Transverse colon (tissue), 4 donors: ENCODE results near the gene MS4A4E. TPM values are rescaled to one million over a fixed set of nuclear protein-coding genes. Genes with fewer than 3 reads are reported as not detected.
"Not testable (repeated sequence)": the region's sequence is repeated elsewhere in the genome, so short reads cannot be mapped to it uniquely, and the experiment has no call there.

ENCODE experiments used
- DNase-seq: peaks from one replicate; pipeline ENCODE4 v3.0.0-alpha.2; 2019
- H3K27ac ChIP-seq, 4 donors: fragments of 200-600 bp; sonication (generic); 2 replicates each; pipeline ENCODE4 v1.5.1; 2016 to 2018; ENCODE audit warnings: inconsistent platforms in 4 of 4
- H3K27me3 ChIP-seq: fragments of 200-600 bp; sonication (generic); 2 replicates; pipeline ENCODE4 v1.5.1; 2017; ENCODE audit warnings: inconsistent platforms
- H3K36me3 ChIP-seq, 4 donors: fragments of 200-600 bp; sonication (generic); 2 replicates each; pipeline ENCODE4 v1.5.1; 2017 to 2019; ENCODE audit warnings: inconsistent platforms in 4 of 4
- H3K4me1 ChIP-seq, 4 donors: fragments of 200-600 bp; sonication (generic); 2 replicates each; pipeline ENCODE4 v1.5.1; 2017 to 2020; ENCODE audit warnings: inconsistent platforms in 4 of 4
- H3K4me3 ChIP-seq, 4 donors: fragments of 200-600 bp; sonication (generic); 1 replicate in 1 of 4; 2 replicates in 3 of 4; pipeline versions ENCODE4 v1.5.1 to v1.6.1; 2017 to 2019; ENCODE audit warnings: inconsistent platforms in 4 of 4
- H3K9me3 ChIP-seq, 2 donors: fragments of 200-600 bp; sonication (generic); 2 replicates each; pipeline ENCODE4 v1.5.1; 2017 to 2019; ENCODE audit warnings: inconsistent platforms in 2 of 2
- EP300 ChIP-seq: sonication (generic); formaldehyde crosslinking; IDR thresholded peaks from one replicate; pipeline ENCODE4 v1.6.1; 2017; ENCODE audit warnings: antibody characterized with exemption, low read depth
- POLR2A ChIP-seq: fragments of 450-650 bp; IDR thresholded peaks from one replicate; pipeline ENCODE4 v1.6.1; 2016; ENCODE audit warnings: antibody characterized with exemption, mild to moderate bottlenecking, moderate library complexity
- POLR2AphosphoS5 ChIP-seq, 3 donors: sonication (generic); formaldehyde crosslinking; IDR thresholded peaks; one replicate each; pipeline ENCODE4 v1.6.1; 2016; ENCODE audit warnings: antibody characterized with exemption in 3 of 3
- WGBS, 2 donors: methylation state at CpG; one replicate each; pipeline ENCODE4 v1.1.5; 2018; ENCODE audit warnings: low coverage in 1 of 2; 5-methylcytosine and 5-hydroxymethylcytosine counted together
- in situ Hi-C, 4 donors: fragments of 200-750 bp; cut with MboI; loops; one replicate each; pipeline versions ENCODE4 v1.15.0 to v1.15.1; 2017; ENCODE audit warnings: low sequenced_read_pairs in 3 of 4, low pct_ligation_motif_present in 1 of 4, low pct_unique_long_range_greater_than_20kb in 1 of 4
- intact Hi-C: fragments of 100-400 bp; cut with DNase I; formaldehyde crosslinking; loops from one replicate; pipeline ENCODE4 v1.15.1; 2023; ENCODE audit warnings: low total_unique reads
- total RNA-seq, 4 donors: library from RNA; depleted of rRNA; stranded (reverse); fragments of >200 nt; gene quantifications; one replicate each; pipeline ENCODE4 v1.1.0, GENCODE V29; 2016
- TF ChIP-seq, protein P1 (sequence below), 5 experiments: fragments of 200-600 bp in 3 of 5; fragments of 450-650 bp in 2 of 5; sonication (generic) in 3 of 5; IDR thresholded peaks; 1 replicate in 2 of 5; 2 replicates in 3 of 5; pipeline ENCODE4 v1.5.1; 2016 to 2017; ENCODE audit warnings: antibody characterized with exemption in 5 of 5, inconsistent platforms in 3 of 5, mild to moderate bottlenecking in 2 of 5, moderate library complexity in 1 of 5

Gene MS4A4E
- total RNA-seq, 4 donors from 2014 or later = 0.96 to 50.1 (median 8.0) TPM

DNA sequence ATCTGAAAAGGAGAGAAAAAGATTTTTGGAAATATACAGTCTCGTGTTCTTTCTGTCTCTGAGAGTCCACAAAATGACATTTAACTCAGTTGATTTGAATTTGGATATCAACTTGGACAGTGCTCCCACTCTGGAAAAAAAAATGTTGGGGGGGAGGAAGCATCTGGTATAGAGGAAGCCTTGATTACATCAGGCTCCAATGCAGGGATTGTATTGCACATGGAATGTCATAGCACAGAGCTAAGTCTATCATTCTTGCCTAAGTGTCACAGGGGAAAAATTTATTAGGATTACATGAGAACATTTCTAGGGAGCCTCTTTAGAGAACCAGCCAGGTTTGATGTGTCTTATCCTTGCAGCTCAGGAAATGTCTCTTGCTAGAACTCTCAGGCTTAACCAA lies 83.1 kb downstream of the MS4A4E start:
- no peak for DNase-seq
- 32 to 73% methylated on average over 1 of the region's 1 CpG for whole genome bisulfite sequencing, 2 donors
- no peaks in the 10 kb centered on the region for H3K4me1 ChIP-seq
- H3K27ac ChIP-seq = no peak overlapping the region
- H3K36me3 ChIP-seq = no peaks in the 10 kb centered on the region
- H3K27me3 ChIP-seq = no peaks in the 10 kb centered on the region
- in situ Hi-C loops (loop anchor here in 1 of 4 donors (25.0 kb wide), 1 partner anchor 102 kb away; no protein-coding TSS in a partner anchor), intact Hi-C loops (no loop called here)
- no peaks in the 10 kb centered on the region for H3K9me3 ChIP-seq
- no peak for TF ChIP-seq POLR2A
- H3K4me3 ChIP-seq = no peak overlapping the region

DNA sequence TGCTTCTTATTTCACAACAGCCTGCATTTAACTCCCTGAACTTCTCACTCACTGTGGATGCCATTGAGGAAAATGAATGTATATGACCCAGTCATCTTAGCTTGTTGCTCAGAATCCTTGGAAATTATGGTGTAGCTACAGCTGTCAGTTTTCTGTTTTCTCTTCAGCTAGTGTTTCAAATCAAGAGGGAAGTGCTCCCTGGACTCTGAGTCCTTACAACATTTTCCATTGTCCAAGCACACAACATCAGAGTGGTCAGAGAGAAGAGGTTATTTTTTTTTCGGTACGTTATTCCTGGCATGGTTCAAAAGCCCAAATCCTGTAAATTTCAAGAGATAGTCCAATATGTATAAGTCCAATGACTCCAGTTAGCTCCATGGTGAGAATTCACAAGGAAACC lies 83.7 kb downstream of the MS4A4E start:
- Histone ChIP-seq H3K27me3 (no peaks in the 10 kb centered on the region), H3K9me3 (no peaks in the 10 kb centered on the region), H3K36me3 (no peaks in the 10 kb centered on the region), H3K27ac (no peak overlapping the region), H3K4me3 (no peak overlapping the region), H3K4me1 (no peaks in the 10 kb centered on the region)
- 50 to 68% methylated on average over 2 of the region's 2 CpGs for WGBS, 2 donors
- in situ Hi-C loops (loop anchor here in 1 of 4 donors (25.0 kb wide), 1 partner anchor 103 kb away; no protein-coding TSS in a partner anchor), intact Hi-C loops (no loop called here)
- no peak for TF ChIP-seq EP300
- TF ChIP-seq POLR2AphosphoS5 (IDR thresholded peaks at IDR 0.05) = no peak
- TF ChIP-seq, protein P1, sequence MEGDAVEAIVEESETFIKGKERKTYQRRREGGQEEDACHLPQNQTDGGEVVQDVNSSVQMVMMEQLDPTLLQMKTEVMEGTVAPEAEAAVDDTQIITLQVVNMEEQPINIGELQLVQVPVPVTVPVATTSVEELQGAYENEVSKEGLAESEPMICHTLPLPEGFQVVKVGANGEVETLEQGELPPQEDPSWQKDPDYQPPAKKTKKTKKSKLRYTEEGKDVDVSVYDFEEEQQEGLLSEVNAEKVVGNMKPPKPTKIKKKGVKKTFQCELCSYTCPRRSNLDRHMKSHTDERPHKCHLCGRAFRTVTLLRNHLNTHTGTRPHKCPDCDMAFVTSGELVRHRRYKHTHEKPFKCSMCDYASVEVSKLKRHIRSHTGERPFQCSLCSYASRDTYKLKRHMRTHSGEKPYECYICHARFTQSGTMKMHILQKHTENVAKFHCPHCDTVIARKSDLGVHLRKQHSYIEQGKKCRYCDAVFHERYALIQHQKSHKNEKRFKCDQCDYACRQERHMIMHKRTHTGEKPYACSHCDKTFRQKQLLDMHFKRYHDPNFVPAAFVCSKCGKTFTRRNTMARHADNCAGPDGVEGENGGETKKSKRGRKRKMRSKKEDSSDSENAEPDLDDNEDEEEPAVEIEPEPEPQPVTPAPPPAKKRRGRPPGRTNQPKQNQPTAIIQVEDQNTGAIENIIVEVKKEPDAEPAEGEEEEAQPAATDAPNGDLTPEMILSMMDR (IDR thresholded peaks at IDR 0.05) = no peak
- no peak for TF ChIP-seq POLR2A
- no peak for DNase-seq

DNA sequence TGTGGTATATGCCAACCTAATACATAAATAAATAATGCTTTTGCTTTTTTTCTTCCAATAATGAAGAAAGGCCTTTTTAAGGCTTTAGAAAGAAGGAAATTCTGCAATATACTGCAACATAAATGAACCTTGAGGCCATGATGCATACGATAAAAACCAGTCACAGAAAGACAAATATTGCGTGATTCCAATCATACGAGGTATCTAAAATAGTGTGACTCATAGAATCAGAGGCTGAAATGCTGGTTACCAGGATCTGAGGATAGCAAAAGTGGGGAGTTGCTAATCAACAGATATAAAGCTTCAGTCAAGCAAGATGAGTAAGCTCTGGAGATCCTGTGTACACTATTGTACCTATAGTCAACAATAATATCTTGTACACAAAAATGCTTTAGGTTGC lies 84.3 kb downstream of the MS4A4E start:
- TF ChIP-seq POLR2A = no peak
- H3K27ac ChIP-seq = no peak overlapping the region
- intact Hi-C loops = no loop called here
- H3K4me1 ChIP-seq = no peaks in the 10 kb centered on the region
- in situ Hi-C loops = loop anchor here in 1 of 4 donors (25.0 kb wide), 1 partner anchor 104 kb away; no protein-coding TSS in a partner anchor
- no peak for DNase-seq
- H3K9me3 ChIP-seq = no peaks in the 10 kb centered on the region
- H3K27me3 ChIP-seq = no peaks in the 10 kb centered on the region
- H3K36me3 ChIP-seq = no peaks in the 10 kb centered on the region
- H3K4me3 ChIP-seq = no peak overlapping the region
- WGBS, 2 donors = 70 to 71% methylated on average over 3 of the region's 3 CpGs

DNA sequence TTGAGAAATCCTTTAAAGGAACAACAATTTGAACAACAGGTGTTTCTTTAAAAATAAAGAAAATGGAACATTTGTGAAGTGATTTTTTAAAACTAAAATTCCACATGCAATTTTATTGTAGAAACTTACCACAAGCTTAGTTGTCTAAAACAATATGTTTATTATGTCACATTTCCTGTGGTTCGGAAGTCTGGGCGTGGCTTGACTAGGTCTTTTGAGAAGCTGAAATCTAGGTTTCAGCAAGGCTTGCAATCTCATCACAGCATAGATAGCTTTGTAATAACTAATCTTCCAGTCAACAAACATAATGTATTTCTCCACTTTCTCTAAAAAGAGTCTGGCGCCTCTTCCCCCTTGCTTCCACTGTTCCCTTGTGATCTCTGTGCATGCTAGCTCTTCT lies 87.0 kb downstream of the MS4A4E start:
- H3K27me3 ChIP-seq = no peaks in the 10 kb centered on the region
- H3K36me3 ChIP-seq = no peaks in the 10 kb centered on the region
- in situ Hi-C loops = loop anchor here in 1 of 4 donors (25.0 kb wide), 1 partner anchor 106 kb away; no protein-coding TSS in a partner anchor
- TF ChIP-seq EP300 (no peak), POLR2AphosphoS5 (IDR thresholded peaks at IDR 0.05) (no peak), POLR2A (no peak)
- TF ChIP-seq, protein P1 (IDR thresholded peaks at IDR 0.05) = no peak
- DNase-seq = no peak
- no peak overlapping the region for H3K4me3 ChIP-seq
- 53 to 68% methylated on average over 3 of the region's 3 CpGs for WGBS, 2 donors
- H3K9me3 ChIP-seq = no peaks in the 10 kb centered on the region
- H3K27ac ChIP-seq = no peak overlapping the region
- intact Hi-C loops = no loop called here
- H3K4me1 ChIP-seq = no peaks in the 10 kb centered on the region

DNA sequence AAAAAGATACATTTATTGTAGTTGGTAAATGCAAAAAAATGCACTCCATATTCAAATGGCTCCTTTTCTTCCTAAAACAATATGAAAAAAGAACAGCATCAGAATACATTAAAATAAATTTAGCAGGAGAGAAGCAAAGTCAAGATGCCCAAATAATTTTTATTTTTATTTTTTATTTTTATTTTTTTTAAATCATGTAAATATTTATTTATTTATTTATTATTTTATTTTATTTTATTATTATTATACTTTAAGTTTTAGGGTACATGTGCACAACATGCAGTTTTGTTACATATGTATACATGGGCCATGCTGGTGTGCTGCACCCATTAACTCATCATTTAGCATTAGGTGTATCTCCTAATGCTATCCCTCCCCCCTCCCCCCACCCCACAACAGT lies 90.2 kb downstream of the MS4A4E start:
- H3K9me3 ChIP-seq, DNase-seq, H3K27me3 ChIP-seq, H3K4me3 ChIP-seq, H3K36me3 ChIP-seq, H3K27ac ChIP-seq, intact Hi-C loops, H3K4me1 ChIP-seq: not testable (repeated sequence)
- in situ Hi-C loops = loop anchor here in 1 of 4 donors (25.0 kb wide), 1 partner anchor 110 kb away; no protein-coding TSS in a partner anchor

DNA sequence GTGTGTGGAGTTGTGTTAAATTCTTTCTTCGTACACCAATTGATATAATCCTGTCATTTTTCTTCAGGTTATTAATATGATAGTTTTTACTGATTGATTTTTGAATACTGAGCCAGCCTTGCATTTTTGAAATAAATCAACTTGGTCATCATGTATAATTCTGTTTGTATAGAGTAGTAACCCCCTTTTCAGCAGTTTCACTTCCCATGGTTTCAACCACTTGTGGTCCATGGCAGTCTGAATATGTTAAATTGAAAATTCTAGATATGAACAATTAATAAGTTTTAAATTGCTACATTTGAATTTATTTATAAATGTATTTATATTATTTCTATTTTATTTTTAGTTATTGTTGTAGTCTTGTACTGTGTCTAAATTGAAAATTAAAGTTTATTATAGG lies 92.7 kb downstream of the MS4A4E start:
- TF ChIP-seq EP300 (no peak), POLR2AphosphoS5 (IDR thresholded peaks at IDR 0.05) (no peak), POLR2A (no peak)
- TF ChIP-seq, protein P1 (IDR thresholded peaks at IDR 0.05) = no peak
- no peaks in the 10 kb centered on the region for H3K36me3 ChIP-seq
- no peaks in the 10 kb centered on the region for H3K27me3 ChIP-seq
- in situ Hi-C loops = loop anchor here in 1 of 4 donors (25.0 kb wide), 1 partner anchor 112 kb away; no protein-coding TSS in a partner anchor
- no peaks in the 10 kb centered on the region for H3K4me1 ChIP-seq
- 72 to 88% methylated on average over 1 of the region's 1 CpG for WGBS, 2 donors
- H3K9me3 ChIP-seq = no peaks in the 10 kb centered on the region
- no peak overlapping the region for H3K27ac ChIP-seq
- H3K4me3 ChIP-seq = no peak overlapping the region
- no peak for DNase-seq
- intact Hi-C loops = no loop called here
